GM19467 (cell line): ENCODE results near the gene DNAJC16.

Source experiments
- ATAC-seq: cut with Tn5 transposase; IDR thresholded peaks from one replicate; pipeline ENCODE4 v1.9.1; 2021; ENCODE audit warnings: mild to moderate bottlenecking, moderate library complexity; ENCODE audit not compliant: unreplicated experiment

Gene DNAJC16

DNA sequence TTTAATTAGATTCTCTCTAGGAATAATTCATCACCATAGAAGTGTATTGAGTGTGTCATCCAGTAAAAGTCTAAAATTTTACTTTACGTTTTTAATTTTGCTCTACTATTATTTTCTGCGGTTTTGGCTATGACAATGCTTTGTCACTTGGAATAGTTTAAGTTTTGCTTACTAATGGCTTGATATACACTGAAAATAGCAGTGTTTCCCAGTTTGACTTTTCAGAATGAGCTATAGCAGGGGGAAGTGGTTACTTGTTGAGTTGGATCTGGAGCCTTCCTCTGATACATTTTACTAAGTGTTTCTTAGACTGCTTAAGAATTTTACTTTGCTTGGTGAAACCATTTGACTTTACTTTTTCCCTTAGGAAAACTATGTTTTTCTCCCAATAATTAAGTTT lies 5.0 kb downstream of the DNAJC16 start:
- no peak for ATAC-seq

DNA sequence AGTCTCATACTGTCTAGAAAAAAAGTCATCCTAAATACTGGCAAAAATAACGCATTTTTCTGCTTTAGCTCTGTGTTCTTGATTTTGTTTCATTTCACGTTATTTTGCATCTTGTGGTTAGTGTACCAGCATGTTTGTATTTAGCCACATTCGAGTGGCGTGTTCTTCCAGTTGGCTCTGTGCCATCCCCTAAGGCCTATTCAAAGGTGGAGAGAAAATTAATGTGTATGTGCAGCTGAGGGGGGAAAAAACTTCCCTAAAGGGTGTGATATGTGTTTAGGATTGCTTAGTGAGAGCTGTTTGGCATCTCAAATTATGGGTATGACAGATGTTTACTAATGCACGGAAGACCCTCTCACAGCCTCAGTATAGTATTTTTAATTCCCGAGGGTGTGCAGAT lies 12.1 kb downstream of the DNAJC16 start:
- ATAC-seq, result no peak

DNA sequence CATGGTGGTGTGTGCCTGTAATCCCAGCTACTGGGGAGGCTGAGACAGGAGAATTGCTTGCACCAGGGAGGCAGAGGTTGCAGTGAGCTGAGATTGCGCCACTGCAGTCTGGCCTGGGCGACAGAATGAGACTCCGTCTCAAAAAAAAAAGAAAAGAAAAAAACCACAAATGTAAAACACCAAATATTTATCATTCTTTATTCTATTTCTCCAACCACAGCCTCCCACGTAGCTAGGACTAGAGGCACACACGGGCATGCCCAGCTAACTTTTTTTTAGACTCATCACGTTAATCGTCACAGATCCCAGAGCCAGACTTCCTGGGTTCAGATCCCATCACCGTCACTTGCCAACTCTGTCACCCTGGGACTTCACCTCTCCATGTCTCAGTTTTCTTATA lies 13.5 kb downstream of the DNAJC16 start:
- ATAC-seq, result no peak

DNA sequence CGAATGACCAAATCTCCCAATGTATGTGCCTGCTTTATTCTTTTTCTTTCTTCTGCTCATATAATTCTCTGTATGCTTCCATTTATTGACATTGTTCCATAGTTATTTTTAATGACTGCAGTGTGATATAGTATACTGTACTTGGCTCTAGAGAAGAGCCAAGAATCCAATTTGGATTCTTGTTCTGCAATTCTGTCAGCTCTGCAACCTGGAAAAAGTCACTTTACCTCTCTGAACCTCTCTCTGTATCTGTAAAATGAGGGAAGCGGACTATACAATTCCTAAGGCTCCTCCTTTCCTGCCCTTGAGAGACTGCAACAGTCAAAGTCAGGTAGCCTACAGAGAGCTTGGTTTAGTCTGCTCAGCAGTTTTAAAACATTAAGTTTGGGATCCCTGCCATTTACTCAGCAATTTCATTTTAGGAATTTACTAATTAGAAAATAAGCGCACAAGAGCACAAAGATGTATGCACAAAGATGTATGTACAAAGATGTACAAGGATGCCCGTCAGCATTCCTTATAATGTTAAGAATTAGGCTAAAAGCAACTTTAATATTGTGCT lies 14.7 kb downstream of the DNAJC16 start:
- no peak for ATAC-seq

DNA sequence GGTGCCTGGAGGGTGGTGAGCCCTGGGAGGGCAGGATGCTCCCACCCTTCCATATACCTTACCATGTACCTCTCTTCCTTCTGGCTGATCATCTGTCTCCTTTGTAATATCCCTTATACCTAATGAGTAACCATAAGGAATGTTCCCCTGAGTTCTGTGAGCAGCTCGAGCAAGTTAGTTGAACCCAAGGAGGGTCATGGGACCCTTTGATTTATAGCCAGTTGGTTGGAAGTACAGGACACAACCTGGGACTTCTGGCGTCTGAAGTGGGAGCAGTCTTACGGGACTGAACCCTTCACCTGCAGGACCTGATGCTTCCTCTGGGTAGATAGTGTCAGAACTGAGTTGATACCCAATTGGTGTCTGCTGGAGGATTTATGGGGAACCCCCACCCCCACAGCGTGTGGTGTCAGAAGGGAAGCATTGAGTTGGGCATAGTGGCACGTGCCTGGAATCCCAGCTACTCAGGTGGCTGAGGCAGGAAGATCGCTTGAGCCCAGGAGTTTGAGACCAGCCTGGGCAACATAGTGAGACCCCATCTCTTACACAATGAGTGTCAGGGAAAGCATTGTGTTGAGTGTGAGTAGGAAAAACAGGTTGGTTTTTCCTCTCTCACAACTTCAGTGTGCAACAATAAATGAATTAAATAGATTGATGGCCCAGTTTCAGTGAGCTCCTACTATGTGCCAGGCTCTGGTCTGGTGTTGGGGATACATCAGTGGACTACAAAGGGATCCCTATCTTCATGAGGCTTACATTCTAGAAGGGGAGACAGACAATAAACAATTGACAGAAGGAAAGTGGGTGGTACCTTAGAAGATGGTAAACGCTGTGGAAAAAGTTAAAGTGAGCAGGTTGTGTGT lies 16.0 kb downstream of the DNAJC16 start:
- ATAC-seq, result no peak

DNA sequence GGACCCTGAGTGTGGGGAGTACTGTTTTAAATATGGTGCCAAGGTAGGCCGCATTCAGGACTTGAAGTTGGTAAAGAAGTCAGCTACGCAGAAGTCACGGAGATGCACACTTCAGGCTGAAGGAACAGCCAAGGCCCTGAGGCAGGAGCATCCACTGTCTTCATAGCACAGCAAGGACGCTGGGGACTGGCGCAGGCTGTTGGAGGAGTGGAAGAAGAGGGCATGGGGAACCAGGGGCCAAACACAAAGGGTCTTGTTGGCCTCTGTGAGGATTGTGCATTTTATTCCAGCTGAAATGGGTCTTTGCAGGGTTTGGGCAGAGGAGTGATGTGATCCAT lies 16.6 kb downstream of the DNAJC16 start:
- no peak for ATAC-seq

DNA sequence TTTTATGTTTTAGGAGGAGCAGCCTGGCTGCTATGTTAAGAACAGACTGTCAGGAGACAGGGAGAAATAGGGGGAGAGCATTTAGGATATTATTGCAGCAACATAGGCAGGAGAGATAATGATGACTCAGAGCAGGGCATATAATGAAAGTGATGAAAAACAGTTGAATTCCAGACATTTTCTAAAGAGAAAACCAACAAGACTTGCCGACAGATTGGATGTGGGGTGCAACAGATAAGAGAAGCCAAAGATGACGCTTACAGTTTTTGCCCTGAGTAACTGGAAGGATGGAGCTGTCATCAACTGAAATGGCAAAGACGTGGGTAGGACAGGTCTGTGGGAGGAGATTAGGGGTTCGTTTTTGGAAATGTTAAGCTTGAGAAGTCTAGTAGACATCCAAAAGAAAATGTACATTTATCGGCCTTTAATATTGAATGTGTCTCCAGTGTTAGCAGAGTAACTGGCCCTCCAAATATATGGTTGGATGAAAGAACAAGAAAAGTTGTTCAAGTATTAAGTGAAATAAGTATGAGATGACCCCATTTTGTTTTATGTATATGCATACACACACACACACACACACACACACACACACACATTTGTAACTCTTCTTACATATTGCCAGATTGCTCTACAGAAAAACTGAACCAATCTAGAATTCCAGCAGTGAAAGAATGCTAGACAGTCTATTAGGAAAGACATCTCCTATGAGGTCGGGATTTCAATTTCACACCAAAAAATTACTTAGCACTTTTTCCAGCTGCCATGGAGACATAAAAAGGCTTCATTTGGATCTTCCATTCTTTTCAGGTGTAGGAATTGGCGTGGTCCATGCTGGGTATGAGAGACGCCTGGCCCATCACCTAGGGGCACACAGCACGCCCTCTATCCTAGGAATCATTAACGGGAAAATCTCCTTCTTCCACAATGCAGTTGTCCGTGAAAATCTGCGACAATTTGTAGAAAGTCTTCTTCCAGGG lies 17.2 kb downstream of the DNAJC16 start:
- no peak for ATAC-seq

DNA sequence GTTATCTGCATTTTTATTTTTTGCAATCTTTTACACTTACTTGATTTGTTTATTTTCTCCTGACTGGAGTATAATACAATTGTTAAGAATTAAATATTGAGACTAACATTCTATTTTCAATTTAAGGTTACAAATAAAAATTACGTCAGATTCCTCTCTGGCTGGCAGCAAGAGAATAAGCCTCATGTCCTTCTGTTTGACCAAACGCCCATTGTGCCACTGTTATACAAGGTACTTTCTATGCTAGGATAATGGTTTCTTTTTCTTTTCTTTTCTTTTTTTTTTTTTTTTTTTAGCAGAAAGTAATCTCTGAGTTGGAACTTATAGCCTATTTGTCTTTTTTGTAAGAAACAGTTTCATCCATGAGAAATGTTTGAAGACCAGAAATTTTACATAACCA lies 20.0 kb downstream of the DNAJC16 start:
- no peak for ATAC-seq

DNA sequence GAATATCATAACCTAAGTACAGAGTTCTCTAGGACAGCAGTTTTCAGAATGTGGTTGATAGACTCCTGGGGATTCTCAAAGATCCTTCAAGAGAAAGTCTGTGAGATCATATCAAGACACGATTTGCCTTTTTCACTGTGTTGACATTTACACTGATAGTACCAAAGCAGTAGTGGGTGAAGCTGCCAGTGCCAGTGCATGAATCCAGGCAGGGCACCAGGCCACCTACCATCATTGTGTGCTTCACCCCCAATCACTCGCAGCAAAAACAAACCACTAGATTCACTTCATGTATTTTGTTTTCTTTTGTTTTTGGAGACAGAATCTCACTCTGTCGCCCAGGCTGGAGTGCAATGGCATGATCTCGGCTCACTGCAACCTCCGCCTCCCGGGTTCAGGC lies 23.9 kb downstream of the DNAJC16 start:
- no peak for ATAC-seq

DNA sequence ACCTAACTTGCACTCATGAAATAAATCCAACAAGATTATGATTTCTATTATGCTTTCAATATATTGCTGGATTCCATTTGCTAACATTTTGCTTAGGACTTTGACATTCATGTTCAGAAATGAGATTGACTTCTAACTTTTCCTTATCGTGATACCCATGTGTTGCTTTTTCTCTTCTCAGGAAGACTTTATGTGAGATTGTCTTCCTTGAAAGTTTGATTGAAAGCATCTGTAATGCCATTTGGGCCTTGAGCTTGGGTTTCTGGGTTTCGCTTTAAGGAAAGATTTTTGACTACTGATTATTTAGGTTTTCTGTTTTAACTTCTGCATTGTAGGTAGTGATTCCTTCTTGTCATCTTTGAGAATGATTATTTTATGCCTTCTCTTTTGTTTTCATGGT lies 30.4 kb downstream of the DNAJC16 start:
- no peak for ATAC-seq

DNA sequence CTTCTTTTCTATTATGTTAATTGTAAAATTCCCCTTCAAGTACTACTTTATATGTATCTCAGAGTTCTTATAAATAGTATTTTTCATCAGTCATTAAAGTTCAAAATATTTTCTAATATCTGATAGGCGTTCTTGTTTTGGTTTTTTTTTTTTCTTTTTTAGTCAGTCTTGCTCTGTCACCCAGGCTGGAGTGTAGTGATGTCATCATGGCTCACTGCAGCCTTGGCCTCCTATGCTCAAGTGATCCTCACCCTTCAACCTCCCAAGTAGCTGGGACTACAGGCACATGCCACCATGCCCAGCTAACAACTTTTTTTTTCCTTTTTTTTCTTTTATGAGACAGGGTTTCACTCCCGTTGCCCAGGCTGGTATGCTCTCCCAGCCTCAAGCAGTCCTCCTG lies 30.9 kb downstream of the DNAJC16 start:
- ATAC-seq, result no peak

DNA sequence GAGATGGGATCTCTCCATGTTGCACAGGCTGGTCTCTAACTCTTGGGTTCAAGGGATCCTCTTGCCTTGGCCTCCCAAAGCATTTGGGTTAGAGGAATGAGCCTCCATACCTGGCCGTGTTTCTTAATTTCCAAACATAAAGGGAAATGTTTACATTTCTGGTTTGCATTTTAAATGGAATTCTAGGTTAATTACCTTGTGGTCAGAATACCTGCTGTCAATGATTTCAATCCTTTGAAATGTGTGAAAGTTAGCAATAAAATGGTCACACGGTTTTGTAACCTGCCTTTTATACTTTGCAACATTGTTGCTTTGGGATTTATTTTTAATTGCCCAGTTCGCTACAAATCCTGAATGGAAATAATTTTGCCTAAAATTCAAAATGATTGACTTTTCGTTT lies 31.9 kb downstream of the DNAJC16 start:
- no peak for ATAC-seq

DNA sequence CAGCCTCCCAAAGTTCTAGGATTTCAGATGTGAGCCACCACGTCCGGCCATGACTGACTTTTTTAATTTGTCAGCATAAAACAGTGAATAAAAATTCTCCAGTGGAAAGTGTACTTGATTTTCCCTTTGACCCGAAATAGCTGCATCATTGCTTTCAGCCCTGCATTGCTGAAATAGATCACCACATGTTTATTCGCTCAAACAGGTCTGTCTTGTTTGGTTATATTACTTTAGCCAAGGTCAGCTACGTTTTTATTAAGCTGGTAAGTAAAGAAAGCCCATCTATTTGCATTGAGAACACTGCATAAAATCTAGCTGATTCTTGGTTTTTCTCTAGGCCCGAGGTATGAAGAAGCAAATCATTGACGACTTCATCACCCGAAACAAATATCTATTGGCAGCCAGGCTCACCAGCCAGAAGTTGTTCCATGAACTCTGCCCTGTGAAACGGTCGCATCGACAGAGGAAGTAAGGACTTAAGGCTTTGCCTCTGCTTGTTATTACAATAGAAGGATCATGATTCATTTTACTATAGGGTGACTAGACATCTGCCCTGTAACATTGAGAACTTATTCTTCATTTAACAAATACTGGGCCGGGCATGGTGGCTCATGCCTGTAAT lies 32.7 kb downstream of the DNAJC16 start:
- ATAC-seq, result no peak

DNA sequence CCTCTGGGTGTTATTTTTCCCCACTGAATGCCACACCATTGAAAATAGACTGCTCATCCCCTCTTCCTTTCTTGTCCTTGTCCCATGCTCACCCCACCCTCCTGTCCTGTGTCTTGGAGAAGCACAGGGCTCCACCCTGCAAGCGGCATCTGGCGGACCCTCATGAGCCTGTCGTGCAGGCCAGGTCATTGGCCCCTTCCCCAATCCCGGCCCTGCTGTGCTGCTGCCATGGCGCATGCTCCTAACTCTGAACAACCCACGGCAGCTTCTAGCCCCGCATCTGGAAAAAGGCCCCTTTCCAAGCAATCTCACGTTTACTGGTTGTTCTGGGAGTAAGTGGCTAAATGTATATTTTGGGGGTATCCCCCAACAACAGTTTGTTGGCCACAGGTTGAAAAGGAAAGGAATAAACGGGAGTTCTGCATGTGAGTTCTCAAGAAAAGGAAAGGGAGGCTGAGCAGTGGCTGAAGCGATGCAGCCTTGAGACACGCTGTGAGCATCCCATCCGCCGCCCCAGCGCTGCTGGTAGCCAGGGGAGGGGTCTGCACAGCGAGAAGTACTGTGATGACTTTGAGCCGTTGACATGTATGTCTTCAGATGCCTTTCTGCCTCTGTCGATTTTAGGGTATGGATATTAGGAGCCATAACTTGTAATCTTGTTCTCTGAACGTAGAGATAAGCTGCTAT lies 41.9 kb downstream of the DNAJC16 start:
- ATAC-seq, result no peak

DNA sequence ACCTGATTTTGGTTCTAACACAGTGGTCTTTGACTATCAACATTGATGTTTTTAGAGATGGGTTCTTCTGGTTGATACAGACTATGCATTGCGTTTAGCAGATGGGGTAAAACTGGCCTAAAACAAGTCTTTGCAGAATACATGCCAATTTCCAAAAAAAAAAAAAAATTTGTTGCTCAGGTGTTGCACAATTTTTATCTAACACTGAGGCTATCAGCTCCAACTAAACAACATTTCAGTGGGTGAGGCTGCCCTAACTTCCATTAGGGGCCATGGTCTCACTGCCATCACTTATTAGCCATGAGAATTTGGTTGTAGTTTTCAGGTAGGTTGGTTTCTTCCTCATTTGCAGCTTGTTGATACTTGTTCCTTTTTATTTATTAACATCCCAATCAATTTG lies 44.2 kb downstream of the DNAJC16 start:
- ATAC-seq, result no peak

DNA sequence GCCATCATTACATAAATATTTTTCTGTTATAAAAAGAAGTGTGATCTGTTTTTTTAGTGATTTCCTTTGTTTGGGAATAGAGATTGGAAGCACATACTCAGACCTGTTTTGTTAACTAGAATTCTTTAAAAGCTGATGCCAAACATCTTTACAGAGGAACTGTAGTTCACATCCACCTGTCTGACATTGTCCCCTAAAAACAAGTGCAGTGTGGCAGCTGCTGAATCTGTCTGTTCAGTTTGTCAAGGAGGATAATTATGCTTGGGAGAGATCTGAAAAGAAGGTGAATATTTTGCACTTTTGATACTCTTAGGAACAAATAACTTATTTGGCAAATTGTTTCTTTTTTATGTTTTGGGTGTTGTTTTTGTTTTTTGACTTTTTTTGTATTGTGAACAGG lies 44.6 kb downstream of the DNAJC16 start:
- ATAC-seq, result no peak

DNA sequence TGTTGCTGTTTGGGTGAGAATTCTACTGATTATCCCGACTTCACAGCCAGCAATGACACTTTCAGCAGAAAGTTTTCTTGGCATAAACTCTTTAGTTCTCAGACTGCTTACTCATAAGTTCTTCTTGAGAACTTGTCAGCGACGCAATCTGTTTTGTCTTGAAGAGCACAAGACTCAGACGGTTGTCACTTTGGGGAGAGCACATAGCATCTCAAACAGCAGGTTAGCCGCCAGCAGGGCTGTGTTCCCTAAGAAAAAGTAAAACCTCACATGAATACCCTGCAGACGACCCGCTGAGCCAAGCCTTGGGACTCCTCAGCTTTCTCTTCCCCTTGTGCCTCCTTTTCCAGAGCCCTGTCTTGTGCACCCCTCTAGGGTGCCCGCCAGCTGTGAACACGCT lies 46.8 kb downstream of the DNAJC16 start:
- no peak for ATAC-seq

DNA sequence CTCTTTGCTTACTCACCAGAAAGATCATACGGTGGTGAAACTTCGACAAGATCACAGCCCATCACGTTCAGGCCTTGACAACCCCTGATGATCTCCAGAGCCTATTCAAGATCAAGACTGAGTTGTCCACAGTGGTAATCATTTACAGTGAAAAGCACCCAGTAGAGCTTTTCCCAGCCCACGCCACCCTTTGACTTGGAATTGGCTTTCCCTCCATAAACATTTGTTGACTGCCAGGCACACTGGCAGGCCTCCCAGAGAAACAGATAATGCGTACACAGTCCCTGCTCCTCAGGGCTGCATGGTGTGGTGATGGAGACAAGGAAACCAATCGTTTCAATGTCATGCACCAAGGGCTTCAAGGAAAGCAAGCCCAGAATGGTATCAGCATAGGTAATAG lies 48.1 kb downstream of the DNAJC16 start:
- no peak for ATAC-seq

DNA sequence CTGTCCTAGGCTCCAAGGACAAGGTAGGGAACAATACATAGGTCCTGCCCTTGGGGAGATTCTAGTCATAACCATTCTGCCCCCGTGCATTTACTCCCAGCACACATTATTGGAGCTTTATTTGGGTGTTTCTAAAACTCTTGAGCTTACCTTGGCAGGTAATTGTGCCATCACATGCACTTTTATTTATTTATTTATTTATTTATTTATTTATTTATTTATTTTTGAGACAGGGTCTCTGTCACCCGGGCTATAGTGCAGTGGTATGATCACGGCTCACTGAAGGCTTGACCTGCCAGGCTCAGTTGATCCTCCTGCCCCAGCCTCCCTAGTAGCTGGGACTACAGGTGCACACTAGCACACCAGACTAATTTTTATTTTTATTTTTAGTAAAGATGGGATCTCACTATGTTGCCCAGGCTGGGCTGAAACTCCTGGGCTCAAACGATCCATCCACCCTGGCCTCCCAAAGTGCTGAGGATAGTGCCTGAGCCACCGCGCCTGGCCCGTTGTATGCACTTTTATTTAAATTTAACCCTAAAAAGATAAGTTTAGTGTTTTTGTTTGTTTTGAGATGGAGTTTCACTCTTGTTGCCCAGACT lies 49.0 kb downstream of the DNAJC16 start:
- no peak for ATAC-seq

DNA sequence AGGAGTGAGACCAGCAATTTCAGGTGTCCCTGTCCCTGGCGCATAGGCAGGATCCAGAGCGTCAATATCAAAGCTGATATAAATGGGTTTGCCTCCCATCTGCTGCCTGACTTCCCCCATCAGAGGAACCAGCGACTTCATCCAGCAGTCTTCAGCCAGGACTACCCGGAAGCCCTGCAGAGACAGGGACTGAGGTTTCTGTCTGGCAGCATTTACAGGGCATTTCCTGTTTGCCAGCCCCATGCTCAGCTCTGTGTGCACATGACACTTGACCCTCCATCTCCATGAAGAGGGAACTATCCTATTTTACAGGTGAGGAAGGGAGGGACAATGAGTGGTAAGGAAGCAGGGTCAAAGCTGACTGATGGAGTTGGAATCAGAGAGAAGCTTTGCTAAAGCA lies 51.0 kb downstream of the DNAJC16 start:
- no peak for ATAC-seq
